NK-92 treated with Interleukin-12 subunit alpha and Interleukin-12 subunit beta, amount 100 ng/mL, for 24 hours (cell line): Measurements from ENCODE around the gene KRTAP10-11.

ENCODE experiments used
- DNase-seq: peaks from one replicate; lab custom pipeline; 2025; lab: John Stamatoyannopoulos, UW

The KRTAP10-11 gene

DNA sequence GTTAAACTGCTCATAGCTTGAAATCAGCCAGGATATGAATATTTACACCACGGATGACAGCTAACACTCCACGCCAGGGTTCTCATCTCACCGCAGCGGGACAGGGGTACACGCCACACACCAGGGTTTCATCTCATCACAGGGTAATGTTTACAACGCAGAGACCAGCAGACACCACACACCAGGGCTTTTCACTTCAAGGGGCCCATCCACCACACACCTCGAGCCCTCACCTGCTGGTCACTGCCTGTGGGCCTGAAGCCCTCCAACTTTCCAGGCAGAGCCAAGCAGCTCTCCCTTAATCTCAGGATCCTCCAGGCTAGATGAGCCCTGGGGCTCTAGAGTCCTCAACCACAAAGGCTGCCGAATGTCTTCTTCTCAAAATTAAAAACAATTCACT, 49.4 kb downstream of the KRTAP10-11 start:
- DNase-seq = no peak

GRCh38 chr21:44696572-44696971, 50.4 kb downstream of the KRTAP10-11 start:
- no peak for DNase-seq
